Right lobe of liver (tissue), 4 donors: ENCODE data around the gene DNM1.

ENCODE experiments used
- CTCF ChIP-seq, 4 donors: fragments of 200-600 bp in 3 of 4; fragments of 450-650 bp in 1 of 4; IDR thresholded peaks; one replicate each; pipeline versions ENCODE4 v1.5.1 to v1.8.0; 2016 to 2022; ENCODE audit warnings: antibody characterized with exemption in 4 of 4, mild to moderate bottlenecking in 2 of 4
- POLR2A ChIP-seq: fragments of 450-650 bp; IDR thresholded peaks from one replicate; pipeline ENCODE4 v1.6.1; 2017; ENCODE audit warnings: antibody characterized with exemption, mild to moderate bottlenecking
- donor health status: DM: no; HTN: no; CAD: no.
- donor health status: DM: no; HTN: no; CAD: no.
- donor health status: DM: no; HTN: yes; CAD: no.

GRCh38 chr9:128180001-128180400 is 23.2 kb upstream of the DNM1 start:
- TF ChIP-seq CTCF (IDR thresholded peaks at IDR 0.05) = no peak
- no peak for TF ChIP-seq POLR2A
